ENCODE results near the gene IKZF2. TPM values are rescaled to one million over a fixed set of nuclear protein-coding genes. Genes with fewer than 3 reads are reported as not detected.

Gene IKZF2
- total and polyA plus RNA-seq, 9 of the 15 experiments (the other 6 are each of a cell fraction or from before 2014, with no cell fraction given) = 0.04 to 0.54 (median 0.22) TPM

GRCh38 chr2:213185147-213185822 lies 33.9 kb upstream of the IKZF2 start:
- no peaks in the 10 kb centered on the region for H3K36me3 ChIP-seq (ENCODE audit: control insufficient read depth, insufficient read depth, low read length)
- ChIA-PET POLR2A (no interaction called here), CTCF (ENCODE audit: low intra/inter-chr PET ratio) (no interaction called here)
- H3K4me3 ChIP-seq = no peak overlapping the region
- in situ Hi-C loops (cut with MboI) = no loop called here
- WGBS (ENCODE audit: insufficient coverage, low coverage, missing lambda C conversion rate) = 0% methylated on average over 3 of the region's 3 CpGs
- H4K20me1 ChIP-seq (replicated peaks; ENCODE audit: control insufficient read depth, insufficient read depth, low read length) = no peaks in the 10 kb centered on the region
- H3K27ac ChIP-seq (ENCODE audit: extremely low read depth, low read depth, low read length) = no peak overlapping the region
- no peaks in the 10 kb centered on the region for H3K27me3 ChIP-seq (ENCODE audit: control insufficient read depth in 2 of 2, insufficient read depth in 2 of 2, low read length in 2 of 2)
- no peak overlapping the region for H3K4me2 ChIP-seq (ENCODE audit: insufficient read depth, low read length)
- no peak overlapping the region for H2AFZ ChIP-seq (ENCODE audit: low read depth, low read length)
- DNase-seq (ENCODE audit: extremely low read depth in 1 of 4, low spot score in 3 of 4) = no peak
- no TSS peak for BruUV-seq (replicated peaks)
- H3K9ac ChIP-seq (ENCODE audit: insufficient read depth in 1 of 2, low read depth in 2 of 2, low read length in 2 of 2) = no peak overlapping the region
- H3K9me1 ChIP-seq (ENCODE audit: control insufficient read depth, insufficient read depth, low read length) = no peaks in the 10 kb centered on the region
- H3K9me3 ChIP-seq (replicated peaks; ENCODE audit: control insufficient read depth, insufficient read depth, low read depth, low read length) = no peaks in the 10 kb centered on the region
- no peak for ATAC-seq
- FAIRE-seq = no peak
- H3K79me2 ChIP-seq (ENCODE audit: control insufficient read depth, insufficient read depth, low read length) = no peaks in the 10 kb centered on the region
- intact Hi-C loops (cut with micrococcal nuclease) = no loop called here
- H3K4me1 ChIP-seq (replicated peaks in 1 of 2; ENCODE audit: control insufficient read depth in 2 of 2, insufficient read depth in 2 of 2, low read length in 2 of 2) = no peaks in the 10 kb centered on the region
- TF ChIP-seq HMBOX1 (IDR thresholded peaks at IDR 0.05) (no peak), ZMIZ1 (IDR thresholded peaks at IDR 0.05; ENCODE audit: low read depth in 2 of 2, low read length in 2 of 2) (no peak), VEZF1 (CRISPR knock-in tag; IDR thresholded peaks at IDR 0.05) (no peak), PML (IDR thresholded peaks at IDR 0.05; ENCODE audit: low read length) (no peak), POLR3G (IDR thresholded peaks at IDR 0.05; ENCODE audit: extremely low read depth, insufficient read length, insufficient replicate concordance) (no peak), ADNP (tag; IDR thresholded peaks at IDR 0.05) (no peak), NR4A1 (CRISPR knock-in tag; IDR thresholded peaks at IDR 0.05) (no peak), NR4A1 (tag; IDR thresholded peaks at IDR 0.05) (no peak), BCLAF1 (IDR thresholded peaks at IDR 0.05; ENCODE audit: borderline replicate concordance in 1 of 2, control insufficient read depth in 1 of 2, low read depth in 2 of 2, low read length in 1 of 2) (no peak)
